Stimulated activated CD8-positive, alpha-beta memory T cell treated with anti-CD3 and anti-CD28 coated beads, Interleukin-15, amount 100 ng/mL, for 4 hours (primary cell): ENCODE data around the gene POLR3B.
A peak's percentile ranks its signal among the peaks of the same experiment; 100 is the strongest.
"Not testable (repeated sequence)": the region's sequence is repeated elsewhere in the genome, so short reads cannot be mapped to it uniquely, and the experiment has no call there.

Source experiments
- DNase-seq, 2 donors: peaks; one replicate each; pipeline ENCODE4 v3.0.0-alpha.2; 2020; ENCODE audit warnings: low read depth in 2 of 2

Gene POLR3B

GRCh38 chr12:106357549-106358395 lies at the start of gene POLR3B:
Gene POLR3B, plus strand, starts transcription at chr12:106357748. Its CDS starts 132 bp downstream, at chr12:106357880.
- peak; percentile 90 to 95 for DNase-seq

- DNase-seq, result no peak
Observed at GRCh38 chr12:106308121-106308520, 49.4 kb upstream of the POLR3B start.

GRCh38 chr12:106308611-106309010 lies 48.9 kb upstream of the POLR3B start:
- DNase-seq, result no peak

- no peak for DNase-seq
Observed at GRCh38 chr12:106309671-106310505, 47.7 kb upstream of the POLR3B start.

- no peak for DNase-seq
Observed at GRCh38 chr12:106310687-106311086, 46.9 kb upstream of the POLR3B start.

- DNase-seq, result no peak
Observed at GRCh38 chr12:106311139-106311538, 46.4 kb upstream of the POLR3B start.

- DNase-seq, result not testable (repeated sequence)
Observed at GRCh38 chr12:106313413-106313812, 44.1 kb upstream of the POLR3B start.

GRCh38 chr12:106315523-106315922 lies 42.0 kb upstream of the POLR3B start:
- DNase-seq, result no peak

GRCh38 chr12:106317406-106318082 lies 40.0 kb upstream of the POLR3B start:
- DNase-seq, result no peak

GRCh38 chr12:106321139-106321850 lies 36.3 kb upstream of the POLR3B start:
- DNase-seq, result no peak

GRCh38 chr12:106323537-106323936 lies 34.0 kb upstream of the POLR3B start:
- DNase-seq, result no peak

GRCh38 chr12:106327309-106327869 lies 30.2 kb upstream of the POLR3B start:
- DNase-seq, result no peak

GRCh38 chr12:106328735-106329134 lies 28.8 kb upstream of the POLR3B start:
- DNase-seq, result no peak

- no peak for DNase-seq
Observed at GRCh38 chr12:106329231-106329982, 28.1 kb upstream of the POLR3B start.

GRCh38 chr12:106331599-106331998 lies 25.9 kb upstream of the POLR3B start:
- no peak for DNase-seq

- DNase-seq, result no peak
Observed at GRCh38 chr12:106332536-106332935, 25.0 kb upstream of the POLR3B start.

GRCh38 chr12:106333010-106333409 lies 24.5 kb upstream of the POLR3B start:
- no peak for DNase-seq

GRCh38 chr12:106333756-106334155 lies 23.8 kb upstream of the POLR3B start:
- no peak for DNase-seq

- no peak for DNase-seq
Observed at GRCh38 chr12:106341086-106341877, 16.3 kb upstream of the POLR3B start.
